GM18511 (cell line): ENCODE data around the gene SH2D3A.
"Not testable (repeated sequence)": the region's sequence is repeated elsewhere in the genome, so short reads cannot be mapped to it uniquely, and the experiment has no call there.

Source experiments
- ATAC-seq: cut with Tn5 transposase; IDR thresholded peaks from one replicate; pipeline ENCODE4 v1.9.1; 2021; ENCODE audit warnings: mild to moderate bottlenecking, moderate library complexity; ENCODE audit not compliant: unreplicated experiment

Gene SH2D3A

DNA sequence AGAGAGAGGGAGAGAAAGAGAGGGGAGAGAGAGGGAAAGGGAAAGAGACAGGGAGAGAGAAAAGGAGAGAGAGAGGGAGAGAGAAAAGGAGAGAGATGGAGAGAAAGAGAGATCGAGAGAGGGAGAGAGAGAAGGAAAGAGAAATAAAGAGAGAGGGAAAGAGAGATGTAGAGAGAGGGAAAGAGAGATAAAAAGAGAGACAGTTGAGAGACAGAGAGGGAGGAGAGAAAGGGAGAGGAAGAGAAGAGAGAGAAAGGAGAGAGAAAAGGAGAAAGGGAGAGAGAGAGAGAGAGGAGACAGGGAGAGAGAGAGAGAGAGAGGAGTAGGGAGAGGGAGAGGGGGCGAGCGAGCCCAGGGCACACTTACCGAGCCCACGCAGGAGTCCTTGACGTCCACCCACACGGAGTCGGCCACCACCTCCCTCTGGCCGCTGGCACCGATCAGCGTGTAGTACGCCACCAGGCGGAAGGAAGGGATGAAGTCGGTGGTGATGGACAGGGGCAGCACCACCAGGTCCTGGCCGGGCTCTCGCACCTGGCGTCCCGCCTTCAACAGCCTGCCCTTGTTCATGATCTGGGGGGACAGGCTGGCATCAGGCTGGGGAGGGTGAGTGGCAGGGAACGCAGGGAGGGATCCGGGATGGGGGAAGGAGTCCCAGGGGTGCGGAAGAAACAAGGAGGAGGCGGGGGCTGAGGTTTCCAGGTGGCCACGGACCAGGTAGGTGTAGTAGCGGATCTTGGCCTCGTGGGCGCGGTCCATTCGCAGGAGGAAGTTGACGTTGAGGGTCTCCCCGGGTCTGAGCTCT lies 56.8 kb downstream of the SH2D3A start:
- ATAC-seq: no peak

DNA sequence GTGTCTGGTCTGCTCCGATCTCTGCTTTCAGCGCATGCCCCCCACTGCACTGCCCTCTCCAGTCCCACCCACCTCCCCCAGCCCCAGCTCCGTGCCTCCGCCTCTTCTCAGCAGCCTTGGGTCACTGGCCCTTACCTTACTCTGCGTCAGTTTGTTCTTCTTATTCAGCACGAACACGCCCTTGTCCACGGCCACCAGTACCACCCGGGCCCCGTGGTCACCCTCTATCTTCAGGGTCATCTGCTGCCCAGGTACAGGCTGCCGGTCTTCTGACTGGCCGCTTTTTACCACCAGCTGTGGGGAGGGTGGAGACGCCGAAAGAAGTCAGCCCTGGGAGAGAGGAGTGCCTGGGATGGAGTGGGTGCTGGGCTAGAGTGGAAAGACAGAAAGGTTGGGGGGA lies 57.7 kb downstream of the SH2D3A start:
- no peak for ATAC-seq

DNA sequence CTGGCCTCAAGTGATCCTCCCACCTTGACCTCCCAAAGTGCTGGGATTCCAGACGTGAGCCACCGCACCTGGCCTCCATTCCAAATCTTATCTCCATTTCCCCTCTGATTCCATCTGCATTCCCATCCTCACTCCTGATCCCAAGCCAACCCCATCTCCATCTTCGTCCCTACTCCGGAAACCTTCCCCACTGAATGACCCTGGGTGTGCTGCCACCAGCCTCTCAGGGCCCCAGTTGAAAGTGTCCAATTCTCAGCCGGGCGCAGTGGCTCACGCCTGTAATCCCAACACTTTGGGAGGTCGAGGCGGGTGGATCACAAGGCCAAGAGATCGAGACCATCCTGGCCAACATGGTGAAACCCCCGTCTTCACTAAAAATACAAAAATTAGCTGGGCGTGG lies 58.3 kb downstream of the SH2D3A start:
- ATAC-seq: not testable (repeated sequence)

DNA sequence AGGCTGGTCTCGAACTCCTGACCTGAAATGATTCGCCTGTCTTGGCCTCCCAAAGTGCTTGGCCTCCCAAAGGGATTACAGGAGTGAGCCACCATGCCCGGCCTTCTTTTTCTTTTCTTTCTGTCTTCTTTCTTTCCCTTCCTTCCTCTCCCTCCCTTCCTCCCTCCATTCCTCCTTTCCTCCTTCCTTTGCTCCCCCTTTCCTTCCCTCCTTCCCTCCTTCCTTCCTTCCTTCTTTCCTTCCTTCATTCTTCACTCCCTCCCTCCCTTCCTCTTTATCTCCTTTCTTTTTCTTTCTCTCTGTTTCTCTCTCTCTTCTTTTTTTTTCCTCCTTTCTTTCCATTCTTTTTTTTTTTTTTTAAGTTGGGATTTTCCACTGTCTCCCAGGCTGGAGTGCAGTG lies 58.9 kb downstream of the SH2D3A start:
- no peak for ATAC-seq

DNA sequence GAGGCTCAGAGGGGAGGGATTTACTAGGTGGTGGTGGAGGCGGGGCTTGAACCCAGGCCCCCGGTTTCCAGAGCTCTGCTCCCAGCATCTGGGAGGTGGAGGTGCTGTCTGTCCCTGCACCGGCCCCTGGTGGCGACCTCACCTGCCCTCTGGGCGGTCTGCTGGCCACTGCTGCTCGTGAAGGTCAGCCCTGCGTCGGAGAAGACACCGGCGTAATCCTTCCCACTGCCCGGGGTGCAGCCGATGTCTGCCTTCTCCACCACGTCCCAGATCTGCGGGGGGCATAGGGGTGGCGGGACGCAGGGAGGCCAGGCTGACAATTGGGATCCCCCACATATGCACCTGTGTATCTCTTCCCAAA lies 59.6 kb downstream of the SH2D3A start:
- no peak for ATAC-seq

DNA sequence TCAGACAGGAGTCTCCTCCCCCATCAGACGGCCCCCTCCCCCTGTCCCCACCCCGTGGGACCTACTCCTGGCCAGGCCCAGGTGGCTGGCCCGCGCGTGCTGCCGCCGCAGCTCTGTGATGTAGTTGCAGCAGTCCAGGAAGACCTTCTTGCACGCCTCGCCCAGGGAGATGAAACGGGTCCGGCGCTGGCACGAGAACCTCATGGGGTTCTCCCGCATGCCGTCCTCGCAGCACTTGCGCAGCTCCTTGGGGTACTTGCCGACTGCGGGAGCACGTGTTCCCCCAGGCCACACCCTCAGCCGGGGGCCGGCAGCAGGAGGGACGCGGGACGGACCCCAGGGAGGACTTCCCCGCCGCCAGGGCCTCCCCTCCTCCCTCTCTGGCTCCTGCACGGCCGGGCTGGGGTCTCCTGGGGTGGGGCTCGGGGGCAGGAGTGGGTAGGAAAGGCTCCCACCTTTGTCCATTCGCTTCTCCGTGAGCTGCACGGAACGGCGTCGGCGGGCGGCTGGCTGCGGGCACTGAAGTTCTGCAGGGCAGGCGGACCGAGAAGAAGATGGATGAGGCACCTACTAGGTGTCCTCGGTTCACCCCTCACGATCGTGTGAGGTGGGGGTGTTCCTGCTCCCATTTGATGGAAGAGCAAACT lies 60.1 kb downstream of the SH2D3A start:
- ATAC-seq: no peak

DNA sequence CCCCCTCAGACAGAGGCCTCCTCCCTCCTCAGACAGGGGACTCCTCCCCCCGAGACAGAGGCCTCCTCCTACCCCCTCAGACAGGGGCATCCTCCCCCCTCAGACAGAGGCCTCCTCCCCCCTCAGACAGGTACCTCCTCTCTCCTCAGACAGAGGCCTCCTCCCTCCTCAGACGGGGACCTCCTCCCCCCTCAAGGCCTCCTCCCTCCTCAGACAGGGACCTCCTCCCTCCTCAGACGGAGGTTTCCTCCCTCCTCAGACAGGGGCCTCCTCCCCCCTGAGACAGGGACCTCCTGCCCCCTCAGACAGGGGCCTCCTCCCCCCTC lies 60.6 kb downstream of the SH2D3A start:
- ATAC-seq: no peak

DNA sequence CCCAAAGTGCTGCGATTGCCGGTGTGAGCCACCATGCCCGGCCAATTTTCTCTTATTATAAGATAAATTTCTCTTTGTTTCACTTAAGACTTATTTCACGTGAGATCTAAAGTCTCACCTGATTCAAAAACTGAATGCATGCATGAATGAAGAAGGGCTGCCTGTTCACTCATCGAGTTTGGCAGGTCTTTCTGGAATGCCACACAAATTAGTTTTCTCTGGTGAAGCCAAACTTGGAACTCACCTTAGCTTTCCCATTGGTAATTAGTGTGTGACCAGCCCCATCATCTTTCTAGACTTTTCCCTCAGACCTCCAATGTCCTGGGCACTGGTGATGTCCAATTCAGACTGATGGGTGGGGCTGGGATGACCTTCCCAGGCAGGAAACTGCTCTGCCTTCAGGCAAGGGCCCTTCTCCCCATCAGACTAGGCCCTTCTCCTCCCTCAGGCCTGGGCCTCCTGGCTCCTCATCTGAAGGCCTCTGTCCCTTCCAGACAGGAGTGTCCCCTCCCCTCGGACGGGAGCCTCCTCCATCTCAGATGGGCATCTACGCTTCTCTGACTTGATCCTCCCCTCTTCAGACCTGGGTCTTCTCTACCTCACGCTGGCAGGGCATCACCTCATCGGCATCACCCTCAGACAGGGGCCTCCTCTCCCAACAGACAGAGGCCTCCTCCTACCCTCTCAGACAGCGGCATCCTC lies 61.2 kb downstream of the SH2D3A start:
- no peak for ATAC-seq
